Astrocyte of the cerebellum (primary cell): ENCODE results near the gene LPCAT3.

ENCODE experiments used
- DNase-seq: peaks from one replicate; pipeline ENCODE4 v3.0.0-alpha.2; 2011; ENCODE audit warnings: low read depth
- H3K4me3 ChIP-seq: 2 replicates; pipeline ENCODE4 v1.5.1; 2011; ENCODE audit warnings: mild to moderate bottlenecking, low read depth, low read length, moderate library complexity
- in situ Hi-C: cut with HindIII; loops from 2 replicates; pipeline ENCODE4 v1.10.0; 2017; ENCODE audit warnings: low sequenced_read_pairs
- TF ChIP-seq, protein P1 (sequence below): IDR thresholded peaks from 2 replicates; pipeline ENCODE4 v1.5.1; 2012; ENCODE audit warnings: low read length, low read depth, moderate library complexity, mild to moderate bottlenecking; ENCODE audit errors: missing control alignments

The LPCAT3 gene

DNA sequence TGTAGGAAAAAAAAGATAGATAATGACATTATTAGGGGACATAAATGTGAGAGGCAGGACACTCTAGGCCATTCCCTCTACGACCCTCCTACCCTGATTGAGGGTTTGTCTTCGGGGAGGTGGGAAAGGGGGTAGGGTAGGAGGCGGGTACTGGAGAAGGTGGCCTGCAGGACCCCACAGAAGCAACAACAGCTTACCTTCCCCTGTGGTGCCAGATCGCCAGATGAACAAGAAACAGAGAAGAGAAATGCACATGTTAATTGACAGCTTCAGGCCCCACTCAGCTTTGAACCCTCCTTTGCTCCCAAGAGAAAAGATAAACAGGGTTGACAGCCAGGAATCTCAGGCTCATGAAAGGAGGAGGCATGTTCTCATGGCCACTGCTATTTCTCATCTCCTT, 52.6 kb downstream of the LPCAT3 start:
- in situ Hi-C loops = no loop called here
- H3K4me3 ChIP-seq = no peak overlapping the region
- TF ChIP-seq, protein P1, sequence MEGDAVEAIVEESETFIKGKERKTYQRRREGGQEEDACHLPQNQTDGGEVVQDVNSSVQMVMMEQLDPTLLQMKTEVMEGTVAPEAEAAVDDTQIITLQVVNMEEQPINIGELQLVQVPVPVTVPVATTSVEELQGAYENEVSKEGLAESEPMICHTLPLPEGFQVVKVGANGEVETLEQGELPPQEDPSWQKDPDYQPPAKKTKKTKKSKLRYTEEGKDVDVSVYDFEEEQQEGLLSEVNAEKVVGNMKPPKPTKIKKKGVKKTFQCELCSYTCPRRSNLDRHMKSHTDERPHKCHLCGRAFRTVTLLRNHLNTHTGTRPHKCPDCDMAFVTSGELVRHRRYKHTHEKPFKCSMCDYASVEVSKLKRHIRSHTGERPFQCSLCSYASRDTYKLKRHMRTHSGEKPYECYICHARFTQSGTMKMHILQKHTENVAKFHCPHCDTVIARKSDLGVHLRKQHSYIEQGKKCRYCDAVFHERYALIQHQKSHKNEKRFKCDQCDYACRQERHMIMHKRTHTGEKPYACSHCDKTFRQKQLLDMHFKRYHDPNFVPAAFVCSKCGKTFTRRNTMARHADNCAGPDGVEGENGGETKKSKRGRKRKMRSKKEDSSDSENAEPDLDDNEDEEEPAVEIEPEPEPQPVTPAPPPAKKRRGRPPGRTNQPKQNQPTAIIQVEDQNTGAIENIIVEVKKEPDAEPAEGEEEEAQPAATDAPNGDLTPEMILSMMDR = no peak
- DNase-seq = no peak

DNA sequence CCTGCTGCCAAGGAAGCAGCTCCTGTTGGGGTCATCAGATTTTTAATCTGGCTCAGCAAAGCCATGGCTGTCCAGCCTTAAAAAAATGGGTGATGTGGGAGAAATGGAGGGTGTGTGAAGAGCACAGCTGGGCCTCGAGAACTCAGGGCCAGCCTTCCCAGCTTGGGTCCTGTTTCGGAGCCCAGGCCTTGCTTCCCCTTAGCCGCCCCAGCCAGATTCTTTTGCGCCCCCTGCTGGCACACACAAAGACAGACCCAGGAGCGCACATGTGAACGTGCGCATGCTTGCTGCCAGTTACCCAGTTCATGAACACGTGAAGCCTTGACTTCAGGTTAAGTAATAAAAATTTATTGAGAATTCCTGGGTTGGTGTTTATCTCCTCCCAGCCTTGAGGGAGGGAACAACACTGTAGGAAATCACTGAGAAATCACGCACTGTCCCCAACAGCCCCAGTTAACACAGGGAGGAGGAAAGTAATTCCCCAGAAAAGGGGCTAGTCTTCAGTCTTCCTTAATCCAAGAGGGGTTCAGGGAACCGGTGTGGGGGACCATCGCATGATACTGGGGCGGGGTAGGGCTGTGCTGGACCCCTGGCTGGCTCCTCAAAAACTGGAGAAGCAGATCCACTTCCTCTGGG, 53.1 kb downstream of the LPCAT3 start:
- H3K4me3 ChIP-seq = no peak overlapping the region
- TF ChIP-seq, protein P1 = peak; percentile 89
- peak; percentile 69 for DNase-seq
- in situ Hi-C loops = no loop called here

DNA sequence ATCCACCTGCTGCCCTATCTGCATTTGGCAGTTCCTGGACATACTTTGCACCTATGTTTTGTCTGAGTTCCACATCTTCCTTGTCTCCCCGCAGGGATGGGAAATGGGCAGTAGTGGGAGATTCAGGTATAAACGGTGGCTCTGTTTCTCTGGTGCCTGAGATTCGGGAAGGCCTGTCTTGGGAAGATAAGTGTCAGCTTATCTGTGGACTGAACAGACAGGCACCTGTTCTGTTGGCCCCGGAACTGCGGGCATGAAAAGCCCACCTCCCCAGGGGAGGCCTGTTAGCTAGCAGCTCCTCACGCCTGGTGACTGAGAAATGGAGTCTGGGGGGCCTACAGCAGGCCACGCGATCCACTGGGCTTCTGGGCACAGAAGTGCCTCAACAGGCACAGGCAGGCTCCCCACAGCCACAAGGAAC, 53.7 kb downstream of the LPCAT3 start:
- DNase-seq = no peak
- H3K4me3 ChIP-seq = no peak overlapping the region
- TF ChIP-seq, protein P1 = no peak
- in situ Hi-C loops = no loop called here

DNA sequence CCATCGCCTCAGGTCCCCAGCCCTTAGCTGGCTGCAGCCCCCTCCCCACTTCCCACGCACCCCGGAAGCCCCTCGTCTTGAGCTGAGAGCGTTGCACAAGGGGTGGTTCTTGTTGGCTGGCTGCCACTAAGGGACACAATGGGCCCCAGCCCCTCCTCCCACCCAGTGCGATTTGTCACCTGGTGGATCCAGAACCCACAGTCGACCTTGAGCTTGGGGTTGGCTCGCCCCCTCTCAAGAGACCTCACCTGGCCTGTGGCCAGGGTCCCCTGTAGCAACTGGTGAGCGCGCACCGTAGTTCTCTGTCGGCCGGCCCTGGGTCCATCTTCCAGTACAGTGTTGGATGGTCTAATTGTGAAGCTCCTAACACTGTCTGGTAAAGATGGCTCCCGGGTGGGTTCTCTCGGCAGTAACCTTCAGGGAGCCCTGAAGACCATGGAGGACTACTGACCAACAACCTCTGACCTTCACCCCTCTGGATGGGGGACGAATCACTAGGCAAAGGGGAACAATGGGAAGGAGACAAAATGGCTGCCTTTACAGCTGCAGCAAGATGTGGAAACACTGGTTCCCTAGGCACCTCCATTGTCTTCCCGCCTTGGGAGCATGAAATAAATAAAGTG, 54.4 kb downstream of the LPCAT3 start:
- DNase-seq = no peak
- TF ChIP-seq, protein P1 = no peak
- in situ Hi-C loops = no loop called here
- H3K4me3 ChIP-seq = no peak overlapping the region

DNA sequence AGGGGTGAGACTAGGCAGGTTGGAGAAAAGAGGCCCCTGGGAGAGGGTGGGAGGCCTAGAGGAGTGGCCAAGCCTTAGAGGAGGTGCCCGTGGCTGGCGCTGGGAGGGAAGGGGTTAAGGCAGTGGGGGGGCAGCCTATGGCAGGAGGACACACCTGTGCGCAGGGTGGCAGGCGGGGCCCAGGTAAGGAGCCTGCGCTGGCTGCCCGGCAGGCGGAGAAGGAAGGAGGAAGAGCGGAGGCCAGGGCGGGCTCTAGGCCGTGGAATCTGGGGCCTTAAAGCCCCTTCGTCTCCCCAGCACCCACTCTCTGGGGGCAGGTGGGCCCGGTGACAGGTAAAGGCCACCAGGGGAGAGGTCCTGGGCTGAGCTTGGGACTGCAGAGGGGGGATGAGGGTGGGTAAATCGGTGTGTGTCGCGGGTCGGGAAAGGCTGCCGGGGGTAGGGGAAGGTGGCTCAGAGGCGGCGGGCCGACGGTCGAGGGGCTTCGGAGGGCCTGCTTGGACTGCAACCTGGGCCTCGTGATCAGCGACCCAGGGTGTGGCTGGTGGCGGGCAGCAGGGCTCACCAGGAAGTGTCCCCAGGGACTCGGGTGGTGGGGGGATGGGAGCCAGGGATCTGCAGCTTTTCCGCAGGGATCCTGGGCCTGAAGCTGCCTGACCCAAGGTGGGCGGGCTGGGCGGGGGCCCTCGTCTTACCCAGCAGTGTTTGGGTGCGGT, 55.1 kb downstream of the LPCAT3 start:
- TF ChIP-seq, protein P1 = no peak
- in situ Hi-C loops = no loop called here
- no peak overlapping the region for H3K4me3 ChIP-seq
- no peak for DNase-seq

DNA sequence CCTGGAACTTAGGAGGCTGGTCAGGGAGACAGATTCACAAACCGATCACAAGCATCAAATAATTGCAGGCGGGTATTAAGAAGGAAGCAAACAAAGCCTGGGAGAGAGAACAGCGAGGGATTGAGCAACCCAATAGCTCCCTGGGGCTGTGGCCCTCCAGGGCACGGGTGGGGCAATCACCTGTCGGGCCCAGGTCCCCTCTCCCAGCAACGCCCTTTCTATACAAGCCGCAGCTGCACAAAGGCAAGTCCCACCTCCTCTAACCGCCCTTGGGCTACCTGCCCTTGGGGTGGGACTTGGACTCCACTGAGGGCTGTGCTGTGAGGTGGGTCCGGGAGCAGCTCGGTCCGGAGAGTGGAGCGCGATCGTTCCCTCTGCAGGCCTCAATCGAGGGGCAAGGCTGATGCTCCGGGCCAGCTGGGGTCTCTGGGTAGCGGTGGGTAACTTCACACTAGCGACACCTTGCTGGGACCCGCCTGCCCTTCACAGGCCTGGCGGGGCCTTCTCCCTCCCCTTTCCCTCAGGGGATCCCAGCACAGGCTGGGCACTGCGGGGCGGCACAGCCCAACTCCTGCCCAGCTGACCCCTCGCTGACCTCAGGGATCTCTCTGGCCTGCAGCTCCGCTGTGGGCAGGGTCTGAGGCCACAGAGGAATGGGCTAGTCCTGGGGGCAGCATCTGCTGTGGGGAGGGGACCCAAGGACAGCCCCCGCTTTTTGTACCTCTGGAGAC, 55.8 kb downstream of the LPCAT3 start:
- in situ Hi-C loops = no loop called here
- TF ChIP-seq, protein P1 = no peak
- H3K4me3 ChIP-seq = no peak overlapping the region
- no peak for DNase-seq
